GM18870 (cell line): ENCODE results near the gene NHEJ1.
"Not testable (repeated sequence)": the region's sequence is repeated elsewhere in the genome, so short reads cannot be mapped to it uniquely, and the experiment has no call there.

Experiments used
- ATAC-seq: cut with Tn5 transposase; IDR thresholded peaks from one replicate; pipeline ENCODE4 v1.9.1; 2021; ENCODE audit warnings: moderate library complexity; ENCODE audit not compliant: unreplicated experiment

NHEJ1 gene

GRCh38 chr2:219160186-219161017, at the start of gene NHEJ1:
Gene NHEJ1, minus strand, starts transcription at chr2:219160815. Its CDS starts 2,453 bp downstream, at chr2:219158362.
- ATAC-seq: peak; percentile 80

- ATAC-seq: no peak
These were observed 48.9 kb upstream of the NHEJ1 start for GRCh38 chr2:219209236-219210195.

GRCh38 chr2:219207884-219208740, 47.5 kb upstream of the NHEJ1 start:
- no peak for ATAC-seq

GRCh38 chr2:219207134-219207883, 46.7 kb upstream of the NHEJ1 start:
- no peak for ATAC-seq

GRCh38 chr2:219206328-219207133, 45.9 kb upstream of the NHEJ1 start, which contains the start of gene ZFAND2B:
Gene ZFAND2B, plus strand, starts transcription at chr2:219206782. Its CDS starts 206 bp downstream, at chr2:219206988.
- peak; percentile 81 for ATAC-seq

- no peak for ATAC-seq
These were observed 45.3 kb upstream of the NHEJ1 start for GRCh38 chr2:219205981-219206327.

- ATAC-seq: no peak
These were observed 44.5 kb upstream of the NHEJ1 start for GRCh38 chr2:219205165-219205538.

GRCh38 chr2:219204425-219205164, 44.0 kb upstream of the NHEJ1 start:
- ATAC-seq: no peak

GRCh38 chr2:219201331-219201730, 40.7 kb upstream of the NHEJ1 start:
- not testable (repeated sequence) for ATAC-seq

GRCh38 chr2:219200502-219201326, 40.1 kb upstream of the NHEJ1 start:
- ATAC-seq: not testable (repeated sequence)

GRCh38 chr2:219199470-219200211, 39.0 kb upstream of the NHEJ1 start:
- no peak for ATAC-seq

- no peak for ATAC-seq
These were observed 38.4 kb upstream of the NHEJ1 start for GRCh38 chr2:219198974-219199373.

- ATAC-seq: no peak
These were observed 36.8 kb upstream of the NHEJ1 start for GRCh38 chr2:219197388-219197787.

- ATAC-seq: no peak
These were observed 26.3 kb upstream of the NHEJ1 start for GRCh38 chr2:219186754-219187456.

- ATAC-seq: no peak
These were observed 23.5 kb upstream of the NHEJ1 start for GRCh38 chr2:219184121-219184520.

GRCh38 chr2:219183151-219183772, 22.6 kb upstream of the NHEJ1 start:
- no peak for ATAC-seq
